ENCODE measurements around the gene EDEM1.

EDEM1 gene

DNA sequence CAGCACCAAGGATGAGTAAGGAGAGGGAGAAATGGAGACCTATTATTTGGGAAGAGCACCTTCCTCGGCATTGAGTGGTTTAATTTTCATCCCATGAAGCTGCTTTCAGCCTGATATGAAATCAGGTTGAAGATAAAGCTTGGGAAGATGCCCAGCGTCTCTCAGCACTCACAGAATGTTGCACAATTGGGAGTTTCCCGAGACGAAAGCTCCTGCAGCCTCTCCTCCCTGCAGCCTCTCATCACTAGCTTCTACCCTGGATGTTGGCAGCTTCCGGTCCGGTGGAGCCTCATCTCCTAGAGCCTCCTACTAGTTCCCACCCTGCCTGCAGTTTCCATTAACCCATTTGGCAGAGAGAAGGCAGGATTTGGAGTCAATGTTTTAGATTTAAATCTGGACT lies 40.3 kb downstream of the EDEM1 start:
- Histone ChIP-seq H4K12ac (ENCODE audit: low read depth, low read length) (no peak overlapping the region), H2BK12ac (ENCODE audit: low read length) (no peak overlapping the region), H2AFZ (ENCODE audit: insufficient read depth, low read length, poor library complexity) (no peak overlapping the region), H4K91ac (ENCODE audit: low read depth, low read length) (no peak overlapping the region), H3K27ac (ENCODE audit: low read depth, low read length) (no peak overlapping the region), H2AK5ac (ENCODE audit: low read length) (no peak overlapping the region), H3K79me1 (ENCODE audit: low read length) (no peaks in the 10 kb centered on the region), H3K4me1 (ENCODE audit: control insufficient read depth in 1 of 2, insufficient read depth in 2 of 2, low read length in 2 of 2) (no peaks in the 10 kb centered on the region), H3K23ac (ENCODE audit: low read length) (no peak overlapping the region), H3K27me3 (ENCODE audit: insufficient read depth, low read length) (no peaks in the 10 kb centered on the region), H2BK120ac (ENCODE audit: insufficient read depth, low read length, poor library complexity) (no peak overlapping the region), H4K8ac (ENCODE audit: low read depth, low read length) (no peak overlapping the region), H3K9me3 (ENCODE audit: insufficient read depth, low read depth, low read length) (no peaks in the 10 kb centered on the region), H3K9ac (ENCODE audit: low read length) (no peak overlapping the region), H3K4me3 (ENCODE audit: low read depth, low read length) (no peak overlapping the region), H3K18ac (ENCODE audit: low read length) (no peak overlapping the region), H3K4ac (ENCODE audit: low read depth, low read length) (no peak overlapping the region), H3K4me2 (ENCODE audit: low read length) (no peak overlapping the region), H3K36me3 (ENCODE audit: control insufficient read depth in 1 of 2, insufficient read depth in 2 of 2, low read length in 2 of 2) (no peaks in the 10 kb centered on the region), H3K14ac (ENCODE audit: low read length) (no peak overlapping the region), H2BK5ac (ENCODE audit: low read depth, low read length, poor library complexity) (no peak overlapping the region), H3K79me2 (ENCODE audit: control insufficient read depth, insufficient read depth, low read length, poor library complexity) (no peaks in the 10 kb centered on the region)
- DNase-seq, result peak; percentile 28 to 52
- no CpG with 5 or more reads among the region's 6 CpGs for WGBS (ENCODE audit: extremely low coverage, insufficient coverage, insufficient read length)

DNA sequence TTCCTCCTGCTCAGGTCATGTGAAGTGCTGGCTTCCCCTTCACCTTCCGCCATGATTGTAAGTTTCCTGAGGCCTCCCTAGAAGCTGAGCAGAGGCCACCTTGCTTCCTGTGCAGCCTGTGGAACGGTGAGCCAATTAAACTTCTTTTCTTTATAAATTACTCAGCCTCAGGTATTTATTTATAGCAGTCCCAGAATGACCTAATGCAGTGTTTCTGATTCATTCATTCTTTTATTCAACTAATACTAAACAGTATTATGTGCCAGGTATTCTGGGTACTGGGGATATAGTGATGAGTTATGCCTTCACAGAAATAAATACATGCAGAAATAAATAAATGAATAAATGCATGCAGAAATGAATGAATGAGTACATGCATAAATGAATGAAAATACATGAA lies 41.9 kb downstream of the EDEM1 start:
- Histone ChIP-seq H2BK120ac (ENCODE audit: insufficient read depth, low read length, poor library complexity) (no peak overlapping the region), H3K4me1 (ENCODE audit: control insufficient read depth in 1 of 2, insufficient read depth in 2 of 2, low read length in 2 of 2) (no peaks in the 10 kb centered on the region), H3K4me2 (ENCODE audit: low read length) (no peak overlapping the region), H4K12ac (ENCODE audit: low read depth, low read length) (no peak overlapping the region), H4K91ac (ENCODE audit: low read depth, low read length) (no peak overlapping the region), H3K27ac (ENCODE audit: low read depth, low read length) (no peak overlapping the region), H2AFZ (ENCODE audit: insufficient read depth, low read length, poor library complexity) (no peak overlapping the region), H3K4me3 (ENCODE audit: low read depth, low read length) (no peak overlapping the region), H3K27me3 (ENCODE audit: insufficient read depth, low read length) (no peaks in the 10 kb centered on the region), H3K9me3 (ENCODE audit: insufficient read depth, low read depth, low read length) (no peaks in the 10 kb centered on the region), H2BK5ac (ENCODE audit: low read depth, low read length, poor library complexity) (no peak overlapping the region), H3K23ac (ENCODE audit: low read length) (no peak overlapping the region), H3K9ac (ENCODE audit: low read length) (no peak overlapping the region), H2BK12ac (ENCODE audit: low read length) (no peak overlapping the region), H3K4ac (ENCODE audit: low read depth, low read length) (no peak overlapping the region), H3K36me3 (ENCODE audit: control insufficient read depth in 1 of 2, insufficient read depth in 2 of 2, low read length in 2 of 2) (no peaks in the 10 kb centered on the region), H2AK5ac (ENCODE audit: low read length) (no peak overlapping the region), H3K14ac (ENCODE audit: low read length) (no peak overlapping the region), H3K18ac (ENCODE audit: low read length) (no peak overlapping the region), H4K8ac (ENCODE audit: low read depth, low read length) (no peak overlapping the region), H3K79me1 (ENCODE audit: low read length) (no peaks in the 10 kb centered on the region), H3K79me2 (ENCODE audit: control insufficient read depth, insufficient read depth, low read length, poor library complexity) (no peaks in the 10 kb centered on the region)
- DNase-seq, result no peak
- WGBS (ENCODE audit: extremely low coverage, insufficient coverage, insufficient read length), result no CpG with 5 or more reads among the region's 2 CpGs

DNA sequence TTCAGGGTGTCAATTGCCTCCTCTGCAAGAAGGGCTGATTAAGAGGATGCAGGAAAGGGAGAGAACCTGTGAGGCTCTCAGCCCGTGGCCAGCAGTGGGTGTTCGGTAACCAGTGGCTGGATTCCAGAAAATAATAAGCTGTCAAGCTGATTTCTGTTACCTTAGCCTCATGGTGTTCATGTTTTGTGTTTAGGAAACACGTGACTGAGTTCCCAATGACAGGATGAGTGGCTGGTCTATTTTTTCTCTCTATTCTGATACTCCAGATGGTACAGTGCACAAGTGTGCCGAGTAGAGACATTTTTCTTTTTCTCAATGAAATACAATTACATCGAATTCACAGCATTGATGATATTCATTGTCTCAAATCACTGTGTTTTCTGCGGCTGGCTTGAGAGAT lies 43.6 kb downstream of the EDEM1 start:
- no peaks in the 10 kb centered on the region for H3K27me3 ChIP-seq (ENCODE audit: insufficient read depth, low read length)
- no peak overlapping the region for H3K9ac ChIP-seq (ENCODE audit: low read length)
- H3K23ac ChIP-seq (ENCODE audit: low read length), result no peak overlapping the region
- no peak overlapping the region for H3K4ac ChIP-seq (ENCODE audit: low read depth, low read length)
- no peak overlapping the region for H3K14ac ChIP-seq (ENCODE audit: low read length)
- no peak overlapping the region for H3K4me2 ChIP-seq (ENCODE audit: low read length)
- no peak overlapping the region for H2BK12ac ChIP-seq (ENCODE audit: low read length)
- no peak overlapping the region for H2AFZ ChIP-seq (ENCODE audit: insufficient read depth, low read length, poor library complexity)
- H3K79me1 ChIP-seq (ENCODE audit: low read length), result no peaks in the 10 kb centered on the region
- no peak overlapping the region for H4K91ac ChIP-seq (ENCODE audit: low read depth, low read length)
- no peaks in the 10 kb centered on the region for H3K4me1 ChIP-seq (ENCODE audit: control insufficient read depth in 1 of 2, insufficient read depth in 2 of 2, low read length in 2 of 2)
- no peak overlapping the region for H3K27ac ChIP-seq (ENCODE audit: low read depth, low read length)
- no peaks in the 10 kb centered on the region for H3K79me2 ChIP-seq (ENCODE audit: control insufficient read depth, insufficient read depth, low read length, poor library complexity)
- DNase-seq, result no peak
- no peaks in the 10 kb centered on the region for H3K36me3 ChIP-seq (ENCODE audit: control insufficient read depth in 1 of 2, insufficient read depth in 2 of 2, low read length in 2 of 2)
- no peak overlapping the region for H4K12ac ChIP-seq (ENCODE audit: low read depth, low read length)
- no peak overlapping the region for H2AK5ac ChIP-seq (ENCODE audit: low read length)
- no peak overlapping the region for H2BK5ac ChIP-seq (ENCODE audit: low read depth, low read length, poor library complexity)
- no peak overlapping the region for H3K4me3 ChIP-seq (ENCODE audit: low read depth, low read length)
- H3K18ac ChIP-seq (ENCODE audit: low read length), result no peak overlapping the region
- H2BK120ac ChIP-seq (ENCODE audit: insufficient read depth, low read length, poor library complexity), result no peak overlapping the region
- WGBS (ENCODE audit: extremely low coverage, insufficient coverage, insufficient read length), result no CpG with 5 or more reads among the region's 6 CpGs
- H3K9me3 ChIP-seq (ENCODE audit: insufficient read depth, low read depth, low read length), result no peaks in the 10 kb centered on the region
- no peak overlapping the region for H4K8ac ChIP-seq (ENCODE audit: low read depth, low read length)

DNA sequence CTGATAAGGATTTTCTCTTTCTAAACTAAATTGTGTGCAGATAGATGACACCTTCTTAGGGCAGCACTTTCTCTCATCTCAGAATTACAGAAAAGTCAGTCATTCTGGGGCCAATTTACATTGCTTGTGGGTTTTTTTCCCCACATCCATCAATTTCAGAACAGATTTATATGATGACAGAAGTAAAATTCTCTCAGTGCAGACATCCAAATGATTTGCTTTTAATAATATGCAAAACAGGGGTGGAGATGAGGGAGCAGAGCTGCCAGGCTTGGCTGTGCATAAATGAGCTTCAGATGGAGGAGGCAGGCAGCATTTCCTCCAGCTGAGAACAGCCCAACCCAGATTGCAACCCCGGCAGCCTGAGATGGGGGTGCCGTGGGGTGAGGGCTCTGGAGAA lies 44.0 kb downstream of the EDEM1 start:
- Histone ChIP-seq H3K4ac (ENCODE audit: low read depth, low read length) (no peak overlapping the region), H3K27me3 (ENCODE audit: insufficient read depth, low read length) (no peaks in the 10 kb centered on the region), H4K12ac (ENCODE audit: low read depth, low read length) (no peak overlapping the region), H3K79me1 (ENCODE audit: low read length) (no peaks in the 10 kb centered on the region), H3K9ac (ENCODE audit: low read length) (no peak overlapping the region), H3K36me3 (ENCODE audit: control insufficient read depth in 1 of 2, insufficient read depth in 2 of 2, low read length in 2 of 2) (no peaks in the 10 kb centered on the region), H3K4me1 (ENCODE audit: control insufficient read depth in 1 of 2, insufficient read depth in 2 of 2, low read length in 2 of 2) (no peaks in the 10 kb centered on the region), H4K91ac (ENCODE audit: low read depth, low read length) (no peak overlapping the region), H3K9me3 (ENCODE audit: insufficient read depth, low read depth, low read length) (no peaks in the 10 kb centered on the region), H3K18ac (ENCODE audit: low read length) (no peak overlapping the region), H3K27ac (ENCODE audit: low read depth, low read length) (no peak overlapping the region), H2BK5ac (ENCODE audit: low read depth, low read length, poor library complexity) (no peak overlapping the region), H2BK120ac (ENCODE audit: insufficient read depth, low read length, poor library complexity) (no peak overlapping the region), H3K23ac (ENCODE audit: low read length) (no peak overlapping the region), H2AFZ (ENCODE audit: insufficient read depth, low read length, poor library complexity) (no peak overlapping the region), H3K14ac (ENCODE audit: low read length) (no peak overlapping the region), H2BK12ac (ENCODE audit: low read length) (no peak overlapping the region), H3K4me2 (ENCODE audit: low read length) (no peak overlapping the region), H3K79me2 (ENCODE audit: control insufficient read depth, insufficient read depth, low read length, poor library complexity) (no peaks in the 10 kb centered on the region), H3K4me3 (ENCODE audit: low read depth, low read length) (no peak overlapping the region), H2AK5ac (ENCODE audit: low read length) (no peak overlapping the region), H4K8ac (ENCODE audit: low read depth, low read length) (no peak overlapping the region)
- no peak for DNase-seq
- WGBS (ENCODE audit: extremely low coverage, insufficient coverage, insufficient read length), result no CpG with 5 or more reads among the region's 2 CpGs

All from trophoblast cell (in vitro differentiated cells and primary cell).